Fibroblast of lung (primary cell): ENCODE measurements around the gene MICAL3. TPM values are rescaled to one million over a fixed set of nuclear protein-coding genes. Genes with fewer than 3 reads are reported as not detected.

Source experiments
- DNase-seq, 2 donors: peaks; one replicate each; pipeline versions ENCODE4 v3.0.0 to v3.0.0-alpha.2; 2010; ENCODE audit warnings: low read depth in 2 of 2
- H2AFZ ChIP-seq: 2 replicates; pipeline ENCODE4 v1.5.1; 2012; ENCODE audit warnings: low read length, control low read depth, inconsistent platforms
- H3K27ac ChIP-seq: 2 replicates; pipeline ENCODE4 v1.5.1; 2011; ENCODE audit warnings: low read length, control low read depth; ENCODE audit not compliant: insufficient read depth
- H3K27me3 ChIP-seq: 2 replicates; pipeline ENCODE4 v1.5.1; 2011; ENCODE audit warnings: mild to moderate bottlenecking, low read length; ENCODE audit not compliant: control insufficient read depth, insufficient read depth
- H3K36me3 ChIP-seq: 2 replicates; pipeline ENCODE4 v1.5.1; 2011; ENCODE audit warnings: low read length; ENCODE audit not compliant: control insufficient read depth, insufficient read depth
- H3K4me1 ChIP-seq: 2 replicates; pipeline ENCODE4 v1.5.1; 2011; ENCODE audit warnings: low read length; ENCODE audit not compliant: control insufficient read depth, insufficient read depth; ENCODE audit errors: extremely low read depth
- H3K4me2 ChIP-seq: 2 replicates; pipeline ENCODE4 v1.5.1; 2011; ENCODE audit warnings: low read length, control low read depth; ENCODE audit not compliant: insufficient read depth; ENCODE audit errors: extremely low read depth
- H3K4me3 ChIP-seq, 4 experiments: fragments of 200-600 bp in 1 of 4; sonication (generic) in 1 of 4; replicated peaks in 1 of 4; 2 replicates each; pipeline ENCODE4 v1.5.1; 2011 to 2016; ENCODE audit warnings: low read length in 4 of 4, low read depth in 3 of 4, mild to moderate bottlenecking in 3 of 4, control low read depth in 2 of 4, inconsistent platforms in 1 of 4, mixed read lengths in 1 of 4; ENCODE audit not compliant: insufficient read depth in 1 of 4; ENCODE audit errors: control extremely low read depth in 1 of 4
- H3K79me2 ChIP-seq: 2 replicates; pipeline ENCODE4 v1.5.1; 2012; ENCODE audit warnings: mild to moderate bottlenecking, low read length, inconsistent platforms; ENCODE audit not compliant: control insufficient read depth, insufficient read depth
- H3K9ac ChIP-seq: 2 replicates; pipeline ENCODE4 v1.5.1; 2011; ENCODE audit warnings: mild to moderate bottlenecking, low read length, control low read depth; ENCODE audit not compliant: insufficient read depth
- H3K9me3 ChIP-seq: 2 replicates; pipeline ENCODE4 v1.5.1; 2012; ENCODE audit warnings: low read depth, low read length; ENCODE audit not compliant: control insufficient read depth, insufficient read depth
- H4K20me1 ChIP-seq: 2 replicates; pipeline ENCODE4 v1.5.1; 2011; ENCODE audit warnings: low read length; ENCODE audit not compliant: control insufficient read depth, insufficient read depth; ENCODE audit errors: extremely low read depth
- CTCF ChIP-seq, 2 donors: IDR thresholded peaks in 1 of 2; conservative IDR thresholded peaks in 1 of 2; 1 replicate in 1 of 2; 2 replicates in 1 of 2; pipeline ENCODE4 v1.5.1; 2011 to 2012; ENCODE audit warnings: low read length in 2 of 2, control low read depth in 1 of 2, inconsistent platforms in 1 of 2, low read depth in 1 of 2, mild to moderate bottlenecking in 1 of 2
- EZH2 ChIP-seq: IDR thresholded peaks from 2 replicates; pipeline ENCODE4 v1.5.1; 2012; ENCODE audit warnings: low read length, control low read depth, mild to moderate bottlenecking; ENCODE audit errors: missing control alignments
- polyA plus RNA-seq, 2 donors: library from polyadenylated mRNA; depleted of rRNA in 1 of 2; stranded (reverse) in 1 of 2; unstranded in 1 of 2; fragments of >200 nt; gene quantifications; 2 replicates each; pipeline ENCODE4 v1.2.1, GENCODE V29; 2011 to 2012; ENCODE audit warnings: missing spikeins in 1 of 2
- total RNA-seq: library from RNA; depleted of rRNA; stranded (reverse); fragments of >200 nt; gene quantifications from 2 replicates; pipeline ENCODE4 v1.2.1, GENCODE V29; 2014

MICAL3 gene
- total and polyA plus RNA-seq, 2 donors (not counting 1 experiment from before 2014, with no cell fraction given): 10.8 to 22.6 TPM

DNA sequence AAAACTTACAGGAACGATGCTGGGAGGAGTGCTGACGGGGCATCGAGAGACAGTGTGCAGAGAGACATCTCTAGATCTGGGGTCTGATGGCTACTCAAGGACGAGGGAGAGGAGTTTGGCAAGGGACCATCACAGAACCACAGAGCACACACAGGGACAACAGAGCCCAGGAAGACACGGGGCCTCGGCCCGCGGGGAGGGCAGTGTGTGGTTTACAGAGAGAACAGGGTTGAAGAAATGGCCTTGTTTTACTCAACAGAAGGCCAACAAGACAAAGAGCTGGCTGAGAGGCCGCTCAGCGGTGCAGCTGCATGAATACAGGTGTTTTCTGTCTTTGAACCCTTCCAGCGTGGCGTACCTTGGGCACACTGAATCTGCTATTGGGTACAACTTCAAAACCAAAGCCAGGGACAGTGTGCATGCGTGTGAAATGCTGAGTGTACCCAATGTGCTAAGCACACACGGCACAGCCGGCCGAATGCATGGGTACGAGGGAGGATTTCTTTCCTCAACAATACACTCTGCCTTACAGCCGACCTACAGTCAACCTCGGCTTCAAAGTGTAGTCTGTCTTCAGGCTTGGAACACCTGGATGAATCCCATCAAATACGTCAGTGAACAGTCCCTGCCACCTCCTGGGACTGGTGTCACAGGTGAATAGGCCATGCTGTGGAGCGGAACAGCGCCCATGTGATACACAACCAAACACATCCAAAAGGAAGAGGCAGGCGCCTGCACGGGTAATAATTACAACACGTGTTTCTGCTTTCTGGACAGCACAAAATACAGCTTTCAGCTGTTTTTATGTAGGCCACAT, 229.4 kb downstream of the MICAL3 start:
- TF ChIP-seq CTCF (conservative IDR thresholded peaks at IDR 0.05 in 1 of 2, IDR thresholded peaks at IDR 0.05 in 1 of 2; ENCODE audit: low read depth in 1 of 2, low read length in 2 of 2) (no peak), EZH2 (no peak)
- Histone ChIP-seq H3K79me2 (no peaks in the 10 kb centered on the region), H3K27ac (no peak overlapping the region), H2AFZ (no peak overlapping the region), H3K4me3 (no peak overlapping the region), H3K36me3 (no peaks in the 10 kb centered on the region), H4K20me1 (no peaks in the 10 kb centered on the region), H3K27me3 (no peaks in the 10 kb centered on the region), H3K4me2 (no peak overlapping the region), H3K9ac (no peak overlapping the region), H3K4me1 (no peaks in the 10 kb centered on the region), H3K9me3 (no peaks in the 10 kb centered on the region)
- DNase-seq: no peak

DNA sequence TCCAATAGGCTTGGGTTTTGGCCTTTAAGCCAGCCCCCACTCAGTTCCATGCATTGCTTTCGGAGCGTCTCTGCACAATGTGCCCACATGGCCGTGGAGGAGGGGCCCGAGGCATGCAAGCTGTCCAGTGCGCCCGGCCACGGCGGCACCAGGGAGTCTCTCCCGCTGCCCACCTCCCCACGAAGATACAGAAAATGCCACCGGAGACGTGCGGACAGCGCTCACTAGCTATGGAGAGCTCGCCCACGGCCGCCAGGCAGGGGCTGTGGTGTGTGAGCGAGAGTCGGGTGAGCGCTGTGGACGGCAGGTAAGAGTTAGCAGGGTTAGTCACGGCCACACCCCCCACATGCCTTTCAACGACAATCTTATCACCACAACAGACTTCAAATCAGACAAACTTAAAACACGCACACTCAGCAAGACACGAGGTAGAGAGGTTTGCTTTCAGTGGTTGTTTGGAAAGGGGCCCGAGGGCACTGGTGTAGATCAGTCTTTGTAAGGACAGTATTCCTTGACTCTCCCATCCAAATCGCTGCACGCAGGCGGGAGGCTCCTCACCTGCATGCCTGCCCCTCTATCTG, 231.4 kb downstream of the MICAL3 start:
- DNase-seq: no peak
- Histone ChIP-seq H3K9ac (no peak overlapping the region), H3K27me3 (no peaks in the 10 kb centered on the region), H4K20me1 (no peaks in the 10 kb centered on the region), H3K4me2 (no peak overlapping the region), H3K79me2 (no peaks in the 10 kb centered on the region), H3K4me1 (no peaks in the 10 kb centered on the region), H3K9me3 (no peaks in the 10 kb centered on the region), H2AFZ (no peak overlapping the region), H3K36me3 (peaks cover 1% of the 10 kb centered on the region), H3K27ac (no peak overlapping the region), H3K4me3 (no peak overlapping the region)
- TF ChIP-seq CTCF (conservative IDR thresholded peaks at IDR 0.05 in 1 of 2, IDR thresholded peaks at IDR 0.05 in 1 of 2; ENCODE audit: low read depth in 1 of 2, low read length in 2 of 2) (no peak), EZH2 (no peak)

DNA sequence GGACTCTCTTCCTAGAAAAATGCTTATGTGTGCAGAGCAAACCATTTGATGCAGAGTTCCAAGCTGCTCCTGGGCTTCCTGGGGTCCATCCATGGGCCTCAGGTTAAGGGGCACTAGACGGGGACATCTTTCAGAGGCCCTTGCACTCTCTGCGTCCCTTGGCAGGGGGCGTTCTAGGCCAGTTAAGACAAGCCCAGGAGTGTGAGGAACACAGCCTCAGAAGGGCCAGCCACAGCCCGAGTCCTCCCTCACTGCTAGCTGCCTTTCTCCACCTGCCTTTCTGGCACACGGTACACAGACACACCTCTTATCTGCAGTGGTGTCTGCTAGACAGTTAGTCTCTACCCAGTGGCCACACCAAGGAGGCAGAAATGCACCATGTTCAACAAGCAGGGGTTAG, 232.1 kb downstream of the MICAL3 start:
- Histone ChIP-seq H4K20me1 (no peaks in the 10 kb centered on the region), H3K9me3 (no peaks in the 10 kb centered on the region), H3K27ac (no peak overlapping the region), H3K4me1 (no peaks in the 10 kb centered on the region), H3K9ac (no peak overlapping the region), H3K4me2 (no peak overlapping the region), H3K36me3 (peaks cover 1% of the 10 kb centered on the region), H3K27me3 (no peaks in the 10 kb centered on the region), H3K4me3 (no peak overlapping the region), H2AFZ (no peak overlapping the region), H3K79me2 (no peaks in the 10 kb centered on the region)
- DNase-seq: no peak
- TF ChIP-seq CTCF (conservative IDR thresholded peaks at IDR 0.05 in 1 of 2, IDR thresholded peaks at IDR 0.05 in 1 of 2; ENCODE audit: low read depth in 1 of 2, low read length in 2 of 2): no peak
- TF ChIP-seq EZH2: no peak
